Measurements from ENCODE around the gene ZNF268.

ZNF268 gene

DNA sequence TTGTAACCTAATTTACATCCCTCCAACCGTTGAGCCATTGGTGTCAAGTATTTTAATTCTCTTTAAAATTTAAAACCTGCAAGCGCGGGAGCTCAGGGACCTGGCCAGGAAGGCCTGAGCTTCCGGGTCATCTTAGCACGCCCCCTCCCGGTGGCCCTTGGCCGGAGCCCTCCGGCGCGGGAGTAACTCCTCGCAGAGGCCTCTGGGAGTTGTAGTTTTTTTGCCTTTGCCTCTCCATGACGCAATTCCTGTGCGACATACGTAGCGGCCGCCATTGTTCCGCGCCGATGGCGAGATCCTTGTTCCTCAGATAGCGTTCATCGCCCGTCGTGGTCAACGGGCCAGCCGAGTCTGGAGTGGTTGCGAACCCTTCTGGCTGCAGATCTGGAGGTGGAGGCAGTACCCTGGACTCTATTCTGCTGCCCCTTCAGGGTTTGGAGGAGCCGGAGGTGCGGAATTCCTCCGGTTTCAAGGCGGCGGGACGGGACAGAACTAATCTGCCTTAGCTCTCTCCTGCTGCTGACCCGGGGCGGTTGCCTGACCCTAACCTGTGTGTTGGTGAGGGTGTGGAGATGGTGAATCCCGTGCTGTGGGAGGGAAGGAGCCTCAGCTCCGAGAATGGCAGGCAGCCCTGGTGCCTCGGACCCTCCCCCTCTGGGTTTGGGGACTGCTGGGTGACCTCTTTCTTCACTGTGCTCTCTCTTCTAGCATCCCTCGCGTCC lies at the start of gene ZNF268:
ZNF268 (plus strand) TSS at position 258 of the 722 bp plus-strand sequence. CDS start 503 bp downstream, outside the sequence.
- in situ Hi-C loops (cut with HindIII; ENCODE audit: low pct_ligation_motif_present, low pct_unique_long_range_greater_than_20kb, low sequenced_read_pairs), result no loop called here
- DNase-seq, result peak; percentile 99

DNA sequence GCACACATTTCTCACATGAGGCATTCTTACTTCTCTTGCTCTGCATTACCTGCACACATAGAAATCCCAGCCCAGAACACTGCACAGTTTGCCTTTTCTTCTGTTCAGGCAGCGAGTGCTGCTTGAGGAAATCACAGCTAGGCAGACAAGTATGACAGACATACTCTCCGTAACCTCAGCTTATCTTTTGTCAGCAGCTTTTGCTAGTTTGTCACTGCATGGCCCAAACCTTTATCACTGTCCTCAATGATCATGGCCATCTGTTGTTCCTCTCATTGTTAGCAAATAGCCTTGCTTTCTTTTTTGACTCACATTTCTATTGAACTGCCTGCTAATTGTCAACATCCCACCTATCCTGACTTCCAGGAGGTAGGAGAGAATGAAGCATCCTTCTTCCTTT lies 45.5 kb upstream of the ZNF268 start:
- no peak for DNase-seq
- in situ Hi-C loops (cut with HindIII; ENCODE audit: low pct_ligation_motif_present, low pct_unique_long_range_greater_than_20kb, low sequenced_read_pairs), result no loop called here

DNA sequence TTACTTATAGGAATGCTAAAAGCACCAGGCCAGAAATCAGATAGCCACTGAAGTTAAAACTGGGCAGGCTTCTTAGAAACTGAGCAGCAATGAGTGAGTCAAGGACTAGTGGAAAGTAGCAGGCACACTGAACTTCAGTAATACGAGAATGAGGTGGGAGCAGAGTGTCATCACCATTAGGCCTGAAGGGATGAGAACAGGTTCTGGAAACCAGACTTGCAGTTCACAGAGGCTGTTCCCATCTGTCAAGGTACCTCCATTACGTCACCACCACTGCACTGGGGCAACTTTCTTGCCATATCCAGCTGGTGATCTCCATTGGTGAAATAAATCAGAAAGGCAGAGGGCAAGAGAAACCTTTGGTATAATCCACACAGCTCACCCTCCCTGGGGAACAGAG lies 35.3 kb upstream of the ZNF268 start:
- in situ Hi-C loops (cut with HindIII; ENCODE audit: low pct_ligation_motif_present, low pct_unique_long_range_greater_than_20kb, low sequenced_read_pairs), result no loop called here
- DNase-seq, result no peak

DNA sequence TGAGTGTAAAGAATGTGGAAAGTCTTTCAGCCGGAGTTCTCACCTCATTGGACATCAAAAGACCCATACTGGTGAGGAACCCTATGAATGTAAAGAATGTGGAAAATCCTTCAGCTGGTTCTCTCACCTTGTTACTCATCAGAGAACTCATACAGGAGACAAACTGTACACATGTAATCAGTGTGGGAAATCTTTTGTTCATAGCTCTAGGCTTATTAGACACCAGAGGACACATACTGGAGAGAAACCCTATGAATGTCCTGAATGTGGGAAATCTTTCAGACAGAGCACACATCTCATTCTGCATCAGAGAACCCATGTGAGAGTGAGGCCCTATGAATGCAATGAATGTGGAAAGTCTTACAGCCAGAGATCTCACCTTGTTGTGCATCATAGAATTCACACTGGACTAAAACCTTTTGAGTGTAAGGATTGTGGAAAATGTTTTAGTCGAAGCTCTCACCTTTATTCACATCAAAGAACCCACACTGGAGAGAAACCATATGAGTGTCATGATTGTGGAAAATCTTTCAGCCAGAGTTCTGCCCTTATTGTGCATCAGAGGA lies 25.1 kb upstream of the ZNF268 start:
- in situ Hi-C loops (cut with HindIII; ENCODE audit: low pct_ligation_motif_present, low pct_unique_long_range_greater_than_20kb, low sequenced_read_pairs), result no loop called here
- peak; percentile 8 for DNase-seq

DNA sequence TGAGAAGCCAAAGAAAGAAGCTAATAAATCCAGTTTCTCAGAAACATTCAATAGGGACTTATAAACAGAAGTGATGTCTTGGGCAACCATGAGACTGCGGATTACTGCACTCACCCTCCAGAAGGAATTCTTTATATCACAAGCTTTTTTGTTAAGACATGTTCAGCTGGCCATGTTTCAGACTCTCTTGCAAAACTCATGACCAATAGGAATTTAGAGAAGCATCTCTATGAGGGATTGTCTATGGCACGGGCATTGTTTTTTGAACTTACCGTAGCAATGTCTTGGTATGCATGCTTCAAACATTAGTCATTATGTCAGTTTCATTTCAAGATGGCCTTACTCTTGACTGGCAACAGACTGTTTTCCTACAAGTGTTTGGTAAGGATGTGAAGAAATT lies 15.5 kb upstream of the ZNF268 start:
- no peak for DNase-seq
- in situ Hi-C loops (cut with HindIII; ENCODE audit: low pct_ligation_motif_present, low pct_unique_long_range_greater_than_20kb, low sequenced_read_pairs), result no loop called here

DNA sequence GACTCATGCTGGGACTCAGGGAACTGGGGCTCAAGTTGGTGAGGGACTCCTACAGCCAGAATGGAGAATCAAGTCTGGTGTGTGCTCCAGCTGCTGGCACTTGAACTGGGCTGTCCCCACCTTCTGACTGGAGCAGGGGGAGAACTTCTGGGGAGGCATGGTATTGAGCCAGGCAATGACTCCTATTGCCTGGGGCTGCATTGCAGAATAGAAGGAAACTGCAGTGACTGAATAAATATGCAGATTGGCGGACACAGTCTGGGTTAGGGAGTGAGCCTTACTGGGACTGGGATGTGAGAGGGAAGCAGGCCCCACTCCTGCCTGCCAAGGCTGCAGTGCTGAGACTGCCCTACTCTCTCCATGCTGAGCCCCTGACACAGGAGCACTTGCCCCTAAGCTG lies 8.8 kb upstream of the ZNF268 start:
- DNase-seq, result no peak
- in situ Hi-C loops (cut with HindIII; ENCODE audit: low pct_ligation_motif_present, low pct_unique_long_range_greater_than_20kb, low sequenced_read_pairs), result no loop called here

DNA sequence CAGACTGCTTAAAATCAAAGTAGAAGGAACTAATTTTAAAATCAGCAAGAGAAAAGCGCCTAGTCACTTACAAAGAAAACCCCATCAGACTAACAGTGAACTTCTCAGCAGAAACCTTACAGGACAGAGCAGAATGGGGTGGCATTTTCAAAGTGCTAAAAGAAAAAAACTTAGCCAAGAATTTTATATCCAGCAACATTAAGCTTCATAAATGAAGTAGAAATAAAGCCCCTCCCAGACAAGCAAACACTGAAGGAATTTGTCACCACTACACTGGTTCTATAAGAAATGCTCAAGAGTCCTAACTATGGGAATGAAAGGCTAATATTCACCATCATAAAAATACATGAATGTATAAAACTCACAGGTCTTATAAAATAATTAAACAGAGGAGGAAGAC lies 6.4 kb upstream of the ZNF268 start:
- in situ Hi-C loops (cut with HindIII; ENCODE audit: low pct_ligation_motif_present, low pct_unique_long_range_greater_than_20kb, low sequenced_read_pairs), result no loop called here
- DNase-seq, result no peak

DNA sequence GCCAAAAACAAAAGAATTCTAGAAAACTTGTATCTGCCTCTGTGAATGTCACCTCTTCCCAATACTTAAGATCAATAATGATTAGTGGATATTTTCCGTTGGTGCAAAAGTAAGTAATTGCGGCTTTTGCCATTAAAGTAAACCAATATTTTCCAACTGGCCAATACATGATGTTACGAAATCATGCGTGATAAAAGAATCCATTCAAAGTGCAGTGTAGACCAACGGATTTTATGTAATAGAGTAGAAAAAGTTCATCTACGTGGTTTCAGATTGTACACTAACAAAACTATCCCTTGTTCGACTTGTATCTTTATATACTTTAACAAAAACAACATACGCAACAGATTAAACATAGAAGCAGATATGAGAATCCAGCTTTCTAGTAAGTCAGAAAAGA lies 626 bp upstream of the ZNF268 start:
- no peak for DNase-seq
- in situ Hi-C loops (cut with HindIII; ENCODE audit: low pct_ligation_motif_present, low pct_unique_long_range_greater_than_20kb, low sequenced_read_pairs), result no loop called here

DNA sequence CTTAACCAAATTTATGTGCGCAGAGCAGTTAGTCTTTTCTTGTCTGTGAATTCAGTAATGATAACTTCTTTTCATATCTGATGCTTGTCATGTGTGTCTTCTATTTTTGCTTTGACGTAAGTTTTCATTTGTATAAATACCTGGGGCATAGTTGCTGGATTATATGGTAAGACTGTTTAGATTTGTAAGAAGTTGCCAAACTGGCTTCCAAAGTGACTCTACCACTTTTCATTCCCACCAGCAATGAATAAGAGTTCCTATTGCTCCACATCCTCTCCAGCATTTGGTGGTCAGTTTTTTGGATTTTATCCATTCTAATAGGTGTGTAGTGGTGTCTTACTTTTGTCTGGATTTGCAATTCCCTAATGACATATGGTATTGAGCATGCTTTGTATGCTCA lies 8.9 kb downstream of the ZNF268 start:
- in situ Hi-C loops (cut with HindIII; ENCODE audit: low pct_ligation_motif_present, low pct_unique_long_range_greater_than_20kb, low sequenced_read_pairs), result no loop called here
- no peak for DNase-seq

DNA sequence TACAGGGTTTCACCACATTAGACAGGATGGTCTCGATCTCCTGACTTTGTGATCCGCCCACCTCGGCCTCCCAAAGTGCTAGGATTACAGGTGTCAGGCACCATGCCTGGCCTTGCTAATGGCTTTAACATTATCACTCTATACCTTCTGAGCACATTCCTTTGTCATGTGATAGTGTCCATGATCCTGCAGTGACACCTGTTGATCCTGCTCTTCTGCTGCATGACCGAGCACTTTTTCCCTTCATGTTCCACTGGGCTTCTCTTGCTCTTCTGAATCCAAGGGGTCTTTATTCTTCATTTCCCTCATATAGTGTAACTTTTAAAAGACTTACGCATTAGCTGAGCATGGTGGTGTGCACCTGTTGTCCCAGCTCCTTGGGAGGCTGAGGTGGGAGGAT lies 11.6 kb downstream of the ZNF268 start:
- in situ Hi-C loops (cut with HindIII; ENCODE audit: low pct_ligation_motif_present, low pct_unique_long_range_greater_than_20kb, low sequenced_read_pairs), result no loop called here
- no peak for DNase-seq

DNA sequence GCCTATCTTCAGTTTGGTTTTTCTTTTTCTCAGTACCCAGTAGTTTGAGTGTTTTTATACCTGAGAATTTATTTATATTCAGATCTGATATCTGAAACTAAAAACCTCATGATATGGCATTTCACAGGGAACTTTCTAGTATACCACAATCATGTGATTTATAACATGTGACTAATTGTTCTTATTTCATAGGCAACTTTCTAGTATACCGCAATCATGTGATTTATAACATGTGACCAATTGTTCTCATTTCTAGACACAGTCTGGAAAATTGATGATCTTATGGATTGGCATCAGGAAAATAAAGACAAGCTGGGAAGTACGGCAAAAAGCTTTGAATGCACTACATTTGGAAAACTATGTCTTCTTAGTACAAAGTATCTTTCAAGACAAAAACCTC lies 20.6 kb downstream of the ZNF268 start:
- in situ Hi-C loops (cut with HindIII; ENCODE audit: low pct_ligation_motif_present, low pct_unique_long_range_greater_than_20kb, low sequenced_read_pairs), result no loop called here
- DNase-seq, result no peak

DNA sequence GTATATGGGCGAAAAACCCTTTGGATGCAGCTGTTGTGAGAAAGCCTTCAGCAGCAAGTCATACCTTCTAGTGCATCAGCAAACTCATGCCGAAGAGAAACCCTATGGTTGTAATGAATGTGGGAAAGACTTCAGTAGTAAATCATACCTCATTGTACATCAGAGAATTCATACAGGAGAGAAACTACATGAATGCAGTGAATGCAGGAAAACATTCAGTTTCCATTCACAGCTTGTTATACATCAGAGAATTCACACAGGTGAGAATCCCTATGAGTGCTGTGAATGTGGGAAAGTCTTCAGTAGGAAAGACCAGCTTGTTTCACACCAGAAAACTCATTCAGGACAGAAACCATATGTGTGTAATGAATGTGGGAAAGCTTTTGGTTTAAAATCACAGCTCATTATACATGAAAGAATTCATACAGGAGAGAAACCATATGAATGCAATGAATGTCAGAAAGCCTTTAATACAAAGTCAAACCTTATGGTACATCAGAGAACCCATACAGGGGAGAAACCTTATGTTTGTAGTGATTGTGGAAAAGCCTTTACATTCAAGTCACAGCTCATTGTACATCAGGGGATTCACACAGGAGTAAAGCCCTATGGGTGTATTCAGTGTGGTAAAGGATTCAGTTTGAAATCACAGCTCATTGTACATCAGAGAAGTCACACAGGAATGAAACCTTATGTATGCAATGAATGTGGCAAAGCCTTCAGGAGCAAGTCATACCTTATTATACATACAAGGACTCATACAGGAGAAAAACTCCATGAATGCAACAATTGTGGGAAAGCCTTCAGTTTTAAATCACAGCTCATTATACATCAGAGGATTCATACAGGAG lies 21.4 kb downstream of the ZNF268 start:
- in situ Hi-C loops (cut with HindIII; ENCODE audit: low pct_ligation_motif_present, low pct_unique_long_range_greater_than_20kb, low sequenced_read_pairs), result no loop called here
- DNase-seq, result peak; percentile 27

DNA sequence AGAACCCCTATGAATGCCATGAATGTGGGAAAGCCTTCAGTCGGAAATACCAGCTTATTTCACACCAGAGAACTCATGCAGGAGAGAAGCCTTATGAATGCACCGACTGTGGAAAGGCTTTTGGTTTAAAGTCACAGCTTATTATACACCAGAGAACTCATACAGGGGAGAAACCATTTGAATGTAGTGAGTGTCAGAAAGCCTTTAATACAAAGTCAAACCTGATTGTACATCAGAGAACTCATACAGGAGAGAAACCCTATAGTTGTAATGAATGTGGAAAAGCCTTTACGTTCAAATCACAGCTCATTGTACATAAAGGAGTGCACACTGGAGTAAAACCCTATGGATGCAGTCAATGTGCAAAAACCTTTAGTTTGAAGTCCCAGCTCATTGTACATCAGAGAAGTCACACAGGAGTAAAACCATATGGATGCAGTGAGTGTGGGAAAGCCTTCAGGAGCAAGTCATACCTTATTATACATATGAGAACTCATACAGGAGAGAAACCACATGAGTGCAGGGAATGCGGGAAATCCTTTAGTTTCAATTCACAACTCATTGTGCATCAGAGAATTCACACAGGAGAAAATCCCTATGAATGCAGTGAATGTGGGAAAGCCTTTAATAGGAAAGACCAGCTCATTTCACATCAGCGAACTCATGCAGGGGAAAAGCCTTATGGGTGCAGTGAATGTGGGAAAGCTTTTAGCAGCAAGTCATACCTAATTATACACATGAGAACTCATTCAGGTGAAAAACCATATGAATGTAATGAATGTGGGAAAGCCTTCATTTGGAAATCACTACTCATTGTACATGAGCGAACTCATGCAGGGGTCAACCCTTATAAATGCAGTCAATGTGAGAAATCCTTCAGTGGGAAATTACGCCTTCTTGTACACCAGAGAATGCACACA lies 22.3 kb downstream of the ZNF268 start:
- peak; percentile 44 for DNase-seq
- in situ Hi-C loops (cut with HindIII; ENCODE audit: low pct_ligation_motif_present, low pct_unique_long_range_greater_than_20kb, low sequenced_read_pairs), result no loop called here

DNA sequence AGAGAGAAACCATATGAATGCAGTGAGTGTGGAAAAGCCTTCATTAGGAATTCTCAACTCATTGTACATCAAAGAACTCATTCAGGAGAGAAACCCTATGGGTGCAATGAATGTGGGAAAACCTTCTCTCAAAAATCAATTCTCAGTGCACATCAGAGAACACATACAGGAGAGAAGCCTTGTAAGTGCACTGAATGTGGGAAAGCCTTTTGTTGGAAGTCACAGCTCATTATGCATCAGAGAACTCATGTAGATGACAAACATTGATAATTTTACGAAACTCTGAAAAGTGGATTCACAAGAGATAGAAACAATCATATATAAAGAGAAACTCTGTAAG lies 22.9 kb downstream of the ZNF268 start:
- no peak for DNase-seq

DNA sequence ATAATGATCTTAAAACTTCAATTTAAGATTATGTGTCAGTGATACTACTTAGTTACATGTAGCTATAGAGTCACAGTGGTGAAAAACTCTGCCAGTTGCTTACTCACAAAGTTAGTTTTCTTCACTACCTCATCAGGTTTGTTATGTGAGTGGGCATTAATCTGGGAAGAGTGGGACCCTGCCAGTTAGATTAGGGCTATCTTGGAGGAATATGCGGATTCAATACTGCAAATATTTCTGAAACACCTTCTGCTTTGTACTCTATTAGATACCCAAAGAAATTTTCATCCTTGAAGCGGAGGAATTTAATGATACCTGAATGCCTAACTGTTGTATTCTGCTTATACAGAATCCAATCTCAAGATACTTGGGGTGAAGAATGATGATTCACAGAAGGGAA lies 25.1 kb downstream of the ZNF268 start:
- DNase-seq, result no peak
- in situ Hi-C loops (cut with HindIII; ENCODE audit: low pct_ligation_motif_present, low pct_unique_long_range_greater_than_20kb, low sequenced_read_pairs), result no loop called here

More for the DNA sequence above, 22.9 kb downstream of the ZNF268 start:
- in situ Hi-C loops (cut with HindIII; ENCODE audit: low pct_ligation_motif_present, low pct_unique_long_range_greater_than_20kb, low sequenced_read_pairs), result no loop called here

DNA sequence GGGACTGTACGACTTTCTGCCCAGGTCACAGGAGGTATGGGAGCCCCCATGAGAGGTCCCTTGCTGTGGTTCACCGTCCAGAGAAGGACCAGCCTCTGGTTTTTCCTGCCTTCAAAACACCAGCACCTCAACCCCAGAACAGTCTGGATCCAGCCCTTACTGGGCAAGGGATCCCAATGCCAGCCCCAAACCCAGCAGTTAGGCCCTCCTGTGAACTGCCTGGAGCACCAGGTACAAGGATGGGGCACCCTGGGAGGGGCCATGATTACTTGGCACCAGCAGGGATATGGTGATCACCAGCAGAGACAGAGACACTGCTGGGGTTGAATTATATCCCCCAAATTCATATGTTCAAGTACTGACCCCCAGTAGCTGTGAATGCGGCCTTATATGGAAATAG lies 34.4 kb downstream of the ZNF268 start:
- in situ Hi-C loops (cut with HindIII; ENCODE audit: low pct_ligation_motif_present, low pct_unique_long_range_greater_than_20kb, low sequenced_read_pairs), result no loop called here
- DNase-seq, result no peak

DNA sequence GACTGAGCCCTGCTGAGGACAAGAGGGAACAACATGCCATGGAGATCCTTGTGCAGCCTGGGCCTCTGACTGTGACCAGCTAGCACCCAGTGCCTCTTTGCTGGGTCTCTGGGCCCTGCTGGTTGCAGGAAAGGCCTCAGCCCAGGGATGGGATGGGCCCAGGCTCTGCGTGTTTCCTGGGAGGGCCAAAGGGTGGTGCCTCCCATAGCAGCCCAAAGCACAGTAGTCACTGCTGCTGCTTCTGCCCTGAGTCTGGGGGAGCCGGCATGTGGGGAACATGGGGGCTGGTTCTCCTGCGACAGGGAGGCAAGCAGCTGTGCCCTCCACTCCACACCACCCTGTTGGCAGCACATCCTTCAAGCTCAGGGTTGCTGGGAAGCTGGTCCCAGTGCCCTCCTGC lies 35.9 kb downstream of the ZNF268 start:
- in situ Hi-C loops (cut with HindIII; ENCODE audit: low pct_ligation_motif_present, low pct_unique_long_range_greater_than_20kb, low sequenced_read_pairs), result no loop called here
- DNase-seq, result no peak

DNA sequence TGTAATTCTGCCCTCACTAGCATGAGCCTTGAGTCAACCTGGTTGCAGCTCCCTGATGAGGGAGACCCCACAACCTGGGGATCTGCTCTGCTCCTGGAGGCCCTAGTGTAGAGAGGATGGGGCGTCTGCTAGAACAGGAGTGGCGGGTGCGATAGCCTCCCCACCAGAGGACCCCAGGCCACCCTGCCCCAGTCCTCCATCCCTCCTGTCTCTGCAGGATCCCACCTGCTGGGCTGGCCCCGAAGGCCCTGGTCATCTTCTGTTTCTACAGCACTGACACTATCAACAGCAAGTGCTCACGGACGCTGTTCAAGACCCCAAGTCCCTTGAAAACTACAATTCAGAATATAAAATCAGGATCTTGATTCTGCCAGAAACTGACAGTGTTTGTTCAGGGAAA lies 39.2 kb downstream of the ZNF268 start:
- no peak for DNase-seq
- in situ Hi-C loops (cut with HindIII; ENCODE audit: low pct_ligation_motif_present, low pct_unique_long_range_greater_than_20kb, low sequenced_read_pairs), result no loop called here

DNA sequence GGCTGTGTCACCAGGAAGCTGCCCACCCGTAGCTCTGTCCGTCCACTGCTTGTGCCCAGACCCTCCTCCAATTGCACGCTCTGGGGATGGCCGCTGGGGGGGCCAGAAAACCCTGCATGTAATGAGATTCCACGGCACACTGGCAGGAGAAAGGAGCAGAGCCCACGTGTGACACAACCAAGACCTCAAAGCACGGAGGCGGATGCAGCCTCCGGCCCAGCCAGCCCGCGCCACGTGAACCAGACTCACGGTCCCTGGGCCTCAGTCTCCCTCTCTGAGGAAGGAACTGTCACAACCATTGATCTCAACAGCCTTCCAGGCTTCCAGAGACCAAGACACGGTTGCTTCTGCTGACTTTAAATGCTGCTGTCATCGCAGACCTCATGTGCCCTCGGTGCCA lies 39.9 kb downstream of the ZNF268 start:
- in situ Hi-C loops (cut with HindIII; ENCODE audit: low pct_ligation_motif_present, low pct_unique_long_range_greater_than_20kb, low sequenced_read_pairs), result no loop called here
- no peak for DNase-seq
